HEK293 (cell line): Measurements from ENCODE around the gene POLD4.
A peak's percentile ranks its signal among the peaks of the same experiment; 100 is the strongest.

ENCODE experiments used
- CTCF ChIA-PET: fragments of 350-600 bp; formaldehyde crosslinking; extraction: SDS; loops from one replicate; lab custom pipeline; 2021; ENCODE audit warnings: antibody characterized with exemption; lab: Yijun Ruan, JAX
- POLR2A ChIA-PET: fragments of 300-600 bp; formaldehyde crosslinking; extraction: SDS; loops from one replicate; lab custom pipeline; 2020; ENCODE audit warnings: antibody characterized with exemption, inconsistent platforms; lab: Yijun Ruan, JAX
- H3K27ac ChIP-seq: fragments of 200-500 bp; sonication (Bioruptor generic); 2 replicates; pipeline ENCODE4 v1.5.1; 2014; ENCODE audit warnings: low read depth, low read length, control low read depth, inconsistent platforms; ENCODE audit errors: extremely low read depth
- H3K36me3 ChIP-seq, 2 experiments: fragments of 200-500 bp in 1 of 2; sonication (Bioruptor generic) in 1 of 2; 1 replicate in 1 of 2; 2 replicates in 1 of 2; pipeline ENCODE4 v1.5.1; 2014 to 2017; ENCODE audit warnings: inconsistent platforms in 2 of 2, low read length in 2 of 2; ENCODE audit not compliant: control insufficient read depth in 2 of 2, insufficient read depth in 1 of 2
- H3K4me1 ChIP-seq: fragments of 200-500 bp; sonication (Bioruptor generic); 2 replicates; pipeline ENCODE4 v1.5.1; 2014; ENCODE audit warnings: mild to moderate bottlenecking, low read length, inconsistent platforms; ENCODE audit not compliant: control insufficient read depth, insufficient read depth
- H3K4me3 ChIP-seq: 2 replicates; pipeline ENCODE4 v1.5.1; 2011; ENCODE audit warnings: low read depth, mild to moderate bottlenecking, control low read depth, low read length, moderate library complexity
- H3K9me3 ChIP-seq: fragments of 200-500 bp; sonication (Bioruptor generic); 2 replicates; pipeline ENCODE4 v1.5.1; 2014; ENCODE audit warnings: low read depth, low read length, inconsistent platforms; ENCODE audit not compliant: control insufficient read depth, insufficient read depth
- HOXD13 ChIP-seq: sonication (generic); formaldehyde crosslinking; IDR thresholded peaks from 2 replicates; pipeline ENCODE4 v1.8.0; 2022; ENCODE audit warnings: missing genetic modification reagents, borderline replicate concordance
- KLF1 ChIP-seq: fragments of 450-650 bp; formaldehyde crosslinking; IDR thresholded peaks from 2 replicates; pipeline ENCODE4 v1.5.1; 2016; ENCODE audit warnings: missing biosample characterization, missing genetic modification characterization
- KLF7 ChIP-seq: fragments of 450-650 bp; formaldehyde crosslinking; IDR thresholded peaks from 2 replicates; pipeline ENCODE4 v1.5.1; 2016; ENCODE audit warnings: missing biosample characterization, missing genetic modification characterization, borderline replicate concordance
- ZNF157 ChIP-seq: fragments of 450-650 bp; formaldehyde crosslinking; IDR thresholded peaks from 2 replicates; pipeline ENCODE4 v1.5.1; 2016; ENCODE audit warnings: missing biosample characterization, missing genetic modification characterization
- ZNF2 ChIP-seq: fragments of 450-650 bp; formaldehyde crosslinking; IDR thresholded peaks from 2 replicates; pipeline ENCODE4 v1.5.1; 2016; ENCODE audit warnings: missing biosample characterization, missing genetic modification characterization
- ZNF211 ChIP-seq: fragments of 450-650 bp; formaldehyde crosslinking; IDR thresholded peaks from 2 replicates; pipeline ENCODE4 v1.5.1; 2016; ENCODE audit warnings: low read depth, missing biosample characterization, missing genetic modification characterization
- ZNF266 ChIP-seq: fragments of 450-650 bp; formaldehyde crosslinking; IDR thresholded peaks from 2 replicates; pipeline ENCODE4 v1.5.1; 2016; ENCODE audit warnings: missing biosample characterization, missing genetic modification characterization, low read depth
- ZNF366 ChIP-seq: fragments of 450-650 bp; formaldehyde crosslinking; conservative IDR thresholded peaks from 2 replicates; pipeline ENCODE4 v1.5.1; 2016; ENCODE audit warnings: missing biosample characterization, missing genetic modification characterization
- ZNF626 ChIP-seq: fragments of 450-650 bp; sonication (Bioruptor Pico); formaldehyde crosslinking; IDR thresholded peaks from 2 replicates; pipeline ENCODE4 v1.5.1; 2018; ENCODE audit warnings: missing biosample characterization, missing genetic modification characterization, inconsistent platforms
- ZNF654 ChIP-seq: fragments of 450-650 bp; formaldehyde crosslinking; IDR thresholded peaks from 2 replicates; pipeline ENCODE4 v1.5.1; 2016; ENCODE audit warnings: low read depth, missing biosample characterization, missing genetic modification characterization
- ZNF837 ChIP-seq: fragments of 450-650 bp; formaldehyde crosslinking; IDR thresholded peaks from 2 replicates; pipeline ENCODE4 v1.5.1; 2016; ENCODE audit warnings: missing biosample characterization, missing genetic modification characterization
- TF ChIP-seq, protein P1 (sequence below): fragments of 450-650 bp; formaldehyde crosslinking; conservative IDR thresholded peaks from 2 replicates; pipeline ENCODE4 v1.5.1; 2016; ENCODE audit warnings: low read depth, missing biosample characterization, missing genetic modification characterization
- TF ChIP-seq, protein P2 (sequence below): fragments of 450-650 bp; IDR thresholded peaks from 2 replicates; pipeline ENCODE4 v1.5.1; 2018; ENCODE audit warnings: missing biosample characterization, missing genetic modification characterization
- TF ChIP-seq, protein P3 (sequence below): fragments of 450-650 bp; formaldehyde crosslinking; IDR thresholded peaks from 2 replicates; pipeline ENCODE4 v1.5.1; 2016; ENCODE audit warnings: missing biosample characterization, missing genetic modification characterization
- TF ChIP-seq, protein P4 (sequence below): fragments of 450-650 bp; formaldehyde crosslinking; conservative IDR thresholded peaks from 2 replicates; pipeline ENCODE4 v1.5.1; 2016; ENCODE audit warnings: low read depth, missing biosample characterization, missing genetic modification characterization

Gene POLD4

DNA sequence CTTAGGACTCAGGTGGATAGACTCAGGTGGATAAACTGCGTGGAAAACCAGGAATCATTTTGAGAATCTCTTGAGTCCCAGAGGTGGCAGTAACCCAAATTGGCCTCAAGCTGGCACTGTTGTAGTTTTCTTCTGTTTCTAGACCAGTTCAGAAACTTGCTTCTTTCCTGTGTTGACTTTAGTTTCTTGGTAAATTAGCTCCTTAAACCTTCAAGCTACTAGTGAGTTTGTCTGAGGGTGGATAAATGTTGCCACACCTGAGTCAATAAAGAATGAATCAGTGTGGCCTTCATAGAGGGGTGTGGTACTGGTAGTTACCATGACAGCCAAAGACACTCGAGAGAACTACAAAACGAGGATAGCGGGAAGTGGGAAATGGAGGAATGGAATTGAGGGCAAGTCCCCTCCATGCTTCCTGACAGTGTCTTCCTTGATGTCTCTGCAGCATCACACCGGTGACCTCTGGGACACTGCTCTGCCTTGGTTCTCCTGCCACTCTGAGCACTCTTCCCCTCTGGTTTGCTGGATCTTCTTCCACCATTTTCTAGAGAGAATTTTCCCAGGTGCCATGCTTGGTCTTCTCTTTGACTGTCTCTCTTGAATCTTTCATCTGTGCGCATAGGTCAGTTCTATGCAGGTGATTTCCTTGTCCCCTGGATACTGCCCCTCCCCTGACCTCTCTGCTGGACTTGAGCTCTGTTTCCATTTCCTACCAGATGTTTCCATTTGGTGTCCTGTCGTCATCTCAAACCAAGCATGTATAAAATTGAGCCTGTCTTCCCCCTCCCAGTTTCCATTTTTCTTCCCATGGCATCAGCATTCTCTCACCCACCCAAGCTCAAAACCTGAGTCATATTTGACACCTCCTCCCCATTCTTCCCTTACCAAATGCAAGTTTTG lies 7.2 kb downstream of the POLD4 start:
- ChIA-PET POLR2A (interaction anchor here (0.6 to 1.9 kb wide), 4 partner anchors 10 to 403 kb away, joined by 3 to 8 read pairs (median 4); no protein-coding TSS in a partner anchor), CTCF (interaction anchor here (0.6 to 6.6 kb wide), 27 partner anchors 9 to 983 kb away, joined by 3 to 58 read pairs (median 5); partner anchors contain the start of gene POLD4)
- no peaks in the 10 kb centered on the region for H3K36me3 ChIP-seq
- H3K4me3 ChIP-seq: no peak overlapping the region
- H3K27ac ChIP-seq: no peak overlapping the region
- no peaks in the 10 kb centered on the region for H3K9me3 ChIP-seq
- TF ChIP-seq HOXD13 (CRISPR knock-in tag): no peak
- TF ChIP-seq, protein P1, sequence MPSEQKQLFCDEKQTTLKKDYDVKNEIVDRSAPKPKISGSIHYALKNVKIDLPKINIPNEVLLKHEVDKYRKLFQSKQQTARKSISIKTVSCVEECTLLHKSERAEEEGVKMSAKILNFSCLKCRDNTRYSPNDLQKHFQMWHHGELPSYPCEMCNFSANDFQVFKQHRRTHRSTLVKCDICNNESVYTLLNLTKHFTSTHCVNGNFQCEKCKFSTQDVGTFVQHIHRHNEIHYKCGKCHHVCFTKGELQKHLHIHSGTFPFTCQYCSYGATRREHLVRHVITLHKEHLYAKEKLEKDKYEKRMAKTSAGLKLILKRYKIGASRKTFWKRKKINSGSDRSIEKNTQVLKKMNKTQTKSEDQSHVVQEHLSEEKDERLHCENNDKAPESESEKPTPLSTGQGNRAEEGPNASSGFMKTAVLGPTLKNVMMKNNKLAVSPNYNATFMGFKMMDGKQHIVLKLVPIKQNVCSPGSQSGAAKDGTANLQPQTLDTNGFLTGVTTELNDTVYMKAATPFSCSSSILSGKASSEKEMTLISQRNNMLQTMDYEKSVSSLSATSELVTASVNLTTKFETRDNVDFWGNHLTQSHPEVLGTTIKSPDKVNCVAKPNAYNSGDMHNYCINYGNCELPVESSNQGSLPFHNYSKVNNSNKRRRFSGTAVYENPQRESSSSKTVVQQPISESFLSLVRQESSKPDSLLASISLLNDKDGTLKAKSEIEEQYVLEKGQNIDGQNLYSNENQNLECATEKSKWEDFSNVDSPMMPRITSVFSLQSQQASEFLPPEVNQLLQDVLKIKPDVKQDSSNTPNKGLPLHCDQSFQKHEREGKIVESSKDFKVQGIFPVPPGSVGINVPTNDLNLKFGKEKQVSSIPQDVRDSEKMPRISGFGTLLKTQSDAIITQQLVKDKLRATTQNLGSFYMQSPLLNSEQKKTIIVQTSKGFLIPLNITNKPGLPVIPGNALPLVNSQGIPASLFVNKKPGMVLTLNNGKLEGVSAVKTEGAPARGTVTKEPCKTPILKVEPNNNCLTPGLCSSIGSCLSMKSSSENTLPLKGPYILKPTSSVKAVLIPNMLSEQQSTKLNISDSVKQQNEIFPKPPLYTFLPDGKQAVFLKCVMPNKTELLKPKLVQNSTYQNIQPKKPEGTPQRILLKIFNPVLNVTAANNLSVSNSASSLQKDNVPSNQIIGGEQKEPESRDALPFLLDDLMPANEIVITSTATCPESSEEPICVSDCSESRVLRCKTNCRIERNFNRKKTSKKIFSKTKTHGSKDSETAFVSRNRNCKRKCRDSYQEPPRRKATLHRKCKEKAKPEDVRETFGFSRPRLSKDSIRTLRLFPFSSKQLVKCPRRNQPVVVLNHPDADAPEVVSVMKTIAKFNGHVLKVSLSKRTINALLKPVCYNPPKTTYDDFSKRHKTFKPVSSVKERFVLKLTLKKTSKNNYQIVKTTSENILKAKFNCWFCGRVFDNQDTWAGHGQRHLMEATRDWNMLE (tag by site-specific recombination): no peak
- TF ChIP-seq ZNF366: peak; percentile 38; the same call in 1 of the 2 replicates
- TF ChIP-seq, protein P2, sequence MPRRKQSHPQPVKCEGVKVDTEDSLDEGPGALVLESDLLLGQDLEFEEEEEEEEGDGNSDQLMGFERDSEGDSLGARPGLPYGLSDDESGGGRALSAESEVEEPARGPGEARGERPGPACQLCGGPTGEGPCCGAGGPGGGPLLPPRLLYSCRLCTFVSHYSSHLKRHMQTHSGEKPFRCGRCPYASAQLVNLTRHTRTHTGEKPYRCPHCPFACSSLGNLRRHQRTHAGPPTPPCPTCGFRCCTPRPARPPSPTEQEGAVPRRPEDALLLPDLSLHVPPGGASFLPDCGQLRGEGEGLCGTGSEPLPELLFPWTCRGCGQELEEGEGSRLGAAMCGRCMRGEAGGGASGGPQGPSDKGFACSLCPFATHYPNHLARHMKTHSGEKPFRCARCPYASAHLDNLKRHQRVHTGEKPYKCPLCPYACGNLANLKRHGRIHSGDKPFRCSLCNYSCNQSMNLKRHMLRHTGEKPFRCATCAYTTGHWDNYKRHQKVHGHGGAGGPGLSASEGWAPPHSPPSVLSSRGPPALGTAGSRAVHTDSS (tag by site-specific recombination): no peak
- TF ChIP-seq KLF7 (tag by site-specific recombination): no peak
- 0 out of 2 replicates have a peak, but pooled peaks have one; percentile 42 for TF ChIP-seq ZNF2 (tag by site-specific recombination)
- TF ChIP-seq, protein P3, sequence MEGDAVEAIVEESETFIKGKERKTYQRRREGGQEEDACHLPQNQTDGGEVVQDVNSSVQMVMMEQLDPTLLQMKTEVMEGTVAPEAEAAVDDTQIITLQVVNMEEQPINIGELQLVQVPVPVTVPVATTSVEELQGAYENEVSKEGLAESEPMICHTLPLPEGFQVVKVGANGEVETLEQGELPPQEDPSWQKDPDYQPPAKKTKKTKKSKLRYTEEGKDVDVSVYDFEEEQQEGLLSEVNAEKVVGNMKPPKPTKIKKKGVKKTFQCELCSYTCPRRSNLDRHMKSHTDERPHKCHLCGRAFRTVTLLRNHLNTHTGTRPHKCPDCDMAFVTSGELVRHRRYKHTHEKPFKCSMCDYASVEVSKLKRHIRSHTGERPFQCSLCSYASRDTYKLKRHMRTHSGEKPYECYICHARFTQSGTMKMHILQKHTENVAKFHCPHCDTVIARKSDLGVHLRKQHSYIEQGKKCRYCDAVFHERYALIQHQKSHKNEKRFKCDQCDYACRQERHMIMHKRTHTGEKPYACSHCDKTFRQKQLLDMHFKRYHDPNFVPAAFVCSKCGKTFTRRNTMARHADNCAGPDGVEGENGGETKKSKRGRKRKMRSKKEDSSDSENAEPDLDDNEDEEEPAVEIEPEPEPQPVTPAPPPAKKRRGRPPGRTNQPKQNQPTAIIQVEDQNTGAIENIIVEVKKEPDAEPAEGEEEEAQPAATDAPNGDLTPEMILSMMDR (tag by site-specific recombination): peak; percentile 46; the same call in 1 of the 2 replicates
- no peak for TF ChIP-seq ZNF266 (tag by site-specific recombination)
- TF ChIP-seq ZNF837 (tag by site-specific recombination): no peak
- TF ChIP-seq, protein P4, sequence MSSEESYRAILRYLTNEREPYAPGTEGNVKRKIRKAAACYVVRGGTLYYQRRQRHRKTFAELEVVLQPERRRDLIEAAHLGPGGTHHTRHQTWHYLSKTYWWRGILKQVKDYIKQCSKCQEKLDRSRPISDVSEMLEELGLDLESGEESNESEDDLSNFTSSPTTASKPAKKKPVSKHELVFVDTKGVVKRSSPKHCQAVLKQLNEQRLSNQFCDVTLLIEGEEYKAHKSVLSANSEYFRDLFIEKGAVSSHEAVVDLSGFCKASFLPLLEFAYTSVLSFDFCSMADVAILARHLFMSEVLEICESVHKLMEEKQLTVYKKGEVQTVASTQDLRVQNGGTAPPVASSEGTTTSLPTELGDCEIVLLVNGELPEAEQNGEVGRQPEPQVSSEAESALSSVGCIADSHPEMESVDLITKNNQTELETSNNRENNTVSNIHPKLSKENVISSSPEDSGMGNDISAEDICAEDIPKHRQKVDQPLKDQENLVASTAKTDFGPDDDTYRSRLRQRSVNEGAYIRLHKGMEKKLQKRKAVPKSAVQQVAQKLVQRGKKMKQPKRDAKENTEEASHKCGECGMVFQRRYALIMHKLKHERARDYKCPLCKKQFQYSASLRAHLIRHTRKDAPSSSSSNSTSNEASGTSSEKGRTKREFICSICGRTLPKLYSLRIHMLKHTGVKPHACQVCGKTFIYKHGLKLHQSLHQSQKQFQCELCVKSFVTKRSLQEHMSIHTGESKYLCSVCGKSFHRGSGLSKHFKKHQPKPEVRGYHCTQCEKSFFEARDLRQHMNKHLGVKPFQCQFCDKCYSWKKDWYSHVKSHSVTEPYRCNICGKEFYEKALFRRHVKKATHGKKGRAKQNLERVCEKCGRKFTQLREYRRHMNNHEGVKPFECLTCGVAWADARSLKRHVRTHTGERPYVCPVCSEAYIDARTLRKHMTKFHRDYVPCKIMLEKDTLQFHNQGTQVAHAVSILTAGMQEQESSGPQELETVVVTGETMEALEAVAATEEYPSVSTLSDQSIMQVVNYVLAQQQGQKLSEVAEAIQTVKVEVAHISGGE (tag by site-specific recombination): no peak
- peak; percentile 89 for TF ChIP-seq KLF1 (tag by site-specific recombination)
- TF ChIP-seq ZNF157 (tag by site-specific recombination): no peak
- TF ChIP-seq ZNF654: peak; percentile 44
- no peak for TF ChIP-seq ZNF626
- TF ChIP-seq ZNF211 (tag by site-specific recombination): no peak
- TF ChIP-seq, all 188 proteins: peak for 5
- H3K4me1 ChIP-seq: no peaks in the 10 kb centered on the region
